Stimulated activated CD4-positive, alpha-beta T cell treated with anti-CD3 and anti-CD28 coated beads, TNF-alpha, amount 100 ng/mL, for 4 hours (primary cell): Measurements from ENCODE around the gene ZNF771.

ENCODE experiments used
- DNase-seq, 3 experiments: peaks; one replicate each; pipeline ENCODE4 v3.0.0-alpha.2; 2020; ENCODE audit warnings: low read depth in 3 of 3

ZNF771 gene

GRCh38 chr16:30398661-30399434 is 8.6 kb upstream of the ZNF771 start:
- no peak for DNase-seq

GRCh38 chr16:30399435-30400186 is 7.8 kb upstream of the ZNF771 start:
- no peak for DNase-seq

GRCh38 chr16:30401768-30402425 is 5.5 kb upstream of the ZNF771 start:
- DNase-seq: no peak

- DNase-seq: no peak
These were observed 658 bp upstream of the ZNF771 start for GRCh38 chr16:30406795-30407101.

GRCh38 chr16:30407804-30408534 is 563 bp downstream of the ZNF771 start:
- no peak for DNase-seq

- peak; percentile 83 to 89 (median 85) for DNase-seq
These were observed 2.0 kb downstream of the ZNF771 start for GRCh38 chr16:30409125-30410060.

GRCh38 chr16:30413112-30413806 is 5.9 kb downstream of the ZNF771 start:
- DNase-seq: no peak

GRCh38 chr16:30414159-30414558 is 6.8 kb downstream of the ZNF771 start:
- DNase-seq: no peak

- DNase-seq: no peak
These were observed 8.7 kb downstream of the ZNF771 start for GRCh38 chr16:30416047-30416603.

GRCh38 chr16:30416624-30417528 is 9.5 kb downstream of the ZNF771 start:
- DNase-seq: no peak

- DNase-seq: peak; percentile 75 to 86 (median 75)
These were observed 10.3 kb downstream of the ZNF771 start for GRCh38 chr16:30417529-30418349.

- no peak for DNase-seq
These were observed 11.2 kb downstream of the ZNF771 start for GRCh38 chr16:30418350-30419181.

GRCh38 chr16:30421010-30421409 is 13.6 kb downstream of the ZNF771 start:
- DNase-seq: no peak

GRCh38 chr16:30428055-30428454 is 20.6 kb downstream of the ZNF771 start:
- DNase-seq: no peak

- DNase-seq: no peak
These were observed 21.9 kb downstream of the ZNF771 start for GRCh38 chr16:30429418-30429677.

GRCh38 chr16:30429678-30430427 is 22.4 kb downstream of the ZNF771 start, which contains the start of gene DCTPP1:
TSS of gene DCTPP1 (minus strand) at chr16:30430030. CDS start at chr16:30429980, 50 bp downstream.
- peak; percentile 81 to 95 (median 93) for DNase-seq
